Measurements from ENCODE around the gene NOPCHAP1. TPM values are rescaled to one million over a fixed set of nuclear protein-coding genes. Genes with fewer than 3 reads are reported as not detected.
"Not testable (repeated sequence)": the region's sequence is repeated elsewhere in the genome, so short reads cannot be mapped to it uniquely, and the experiment has no call there.

The NOPCHAP1 gene
- polyA plus RNA-seq, 4 donors, result 10.4 to 14.2 (median 12.5) TPM

- no peak for DNase-seq (ENCODE audit: low read depth in 4 of 4, low spot score in 2 of 4)
Observed at GRCh38 chr12:104964167-104964855, 21.8 kb upstream of the NOPCHAP1 start.

GRCh38 chr12:104964856-104965205 is 21.3 kb upstream of the NOPCHAP1 start:
- no peak for DNase-seq (ENCODE audit: low read depth in 4 of 4, low spot score in 2 of 4)

GRCh38 chr12:104966677-104967076 is 19.4 kb upstream of the NOPCHAP1 start:
- no peak for DNase-seq (ENCODE audit: low read depth in 4 of 4, low spot score in 2 of 4)

- DNase-seq (ENCODE audit: low read depth in 4 of 4, low spot score in 2 of 4), result no peak
Observed at GRCh38 chr12:104969343-104969742, 16.8 kb upstream of the NOPCHAP1 start.

- no peak for DNase-seq (ENCODE audit: low read depth in 4 of 4, low spot score in 2 of 4)
Observed at GRCh38 chr12:104971306-104971705, 14.8 kb upstream of the NOPCHAP1 start.

- DNase-seq (ENCODE audit: low read depth in 4 of 4, low spot score in 2 of 4), result no peak
Observed at GRCh38 chr12:104973250-104973649, 12.9 kb upstream of the NOPCHAP1 start.

- DNase-seq (ENCODE audit: low read depth in 4 of 4, low spot score in 2 of 4), result no peak
Observed at GRCh38 chr12:104974626-104975290, 11.4 kb upstream of the NOPCHAP1 start.

GRCh38 chr12:104975587-104976343 is 10.4 kb upstream of the NOPCHAP1 start:
- DNase-seq (ENCODE audit: low read depth in 4 of 4, low spot score in 2 of 4), result no peak

- no peak for DNase-seq (ENCODE audit: low read depth in 4 of 4, low spot score in 2 of 4)
Observed at GRCh38 chr12:104976703-104977102, 9.4 kb upstream of the NOPCHAP1 start.

GRCh38 chr12:104977688-104978087 is 8.4 kb upstream of the NOPCHAP1 start:
- not testable (repeated sequence) for DNase-seq (ENCODE audit: low read depth in 4 of 4, low spot score in 2 of 4)

- DNase-seq (ENCODE audit: low read depth in 4 of 4, low spot score in 2 of 4), result no peak
Observed at GRCh38 chr12:104985206-104985605, 910 bp upstream of the NOPCHAP1 start.

GRCh38 chr12:104990950-104991349 is 4.8 kb downstream of the NOPCHAP1 start:
- no peak for DNase-seq (ENCODE audit: low read depth in 4 of 4, low spot score in 2 of 4)

- no peak for DNase-seq (ENCODE audit: low read depth in 4 of 4, low spot score in 2 of 4)
Observed at GRCh38 chr12:104991565-104992128, 5.5 kb downstream of the NOPCHAP1 start.

GRCh38 chr12:104994336-104994735 is 8.2 kb downstream of the NOPCHAP1 start:
- DNase-seq (ENCODE audit: low read depth in 4 of 4, low spot score in 2 of 4), result no peak

- DNase-seq (ENCODE audit: low read depth in 4 of 4, low spot score in 2 of 4), result no peak
Observed at GRCh38 chr12:104997541-104997940, 11.4 kb downstream of the NOPCHAP1 start.

GRCh38 chr12:104998423-104999346 is 12.6 kb downstream of the NOPCHAP1 start:
- DNase-seq (ENCODE audit: low read depth in 4 of 4, low spot score in 2 of 4), result peak in 1 of 4 donors; percentile 13

- DNase-seq (ENCODE audit: low read depth in 4 of 4, low spot score in 2 of 4), result no peak
Observed at GRCh38 chr12:104999347-104999685, 13.2 kb downstream of the NOPCHAP1 start.

GRCh38 chr12:105001476-105001875 is 15.4 kb downstream of the NOPCHAP1 start:
- no peak for DNase-seq (ENCODE audit: low read depth in 4 of 4, low spot score in 2 of 4)

- no peak for DNase-seq (ENCODE audit: low read depth in 4 of 4, low spot score in 2 of 4)
Observed at GRCh38 chr12:105013892-105014291, 27.8 kb downstream of the NOPCHAP1 start.

- no peak for DNase-seq (ENCODE audit: low read depth in 4 of 4, low spot score in 2 of 4)
Observed at GRCh38 chr12:105014603-105015002, 28.5 kb downstream of the NOPCHAP1 start.
